GM10266 (cell line): ENCODE data around the gene MCL1.
"Not testable (repeated sequence)": the region's sequence is repeated elsewhere in the genome, so short reads cannot be mapped to it uniquely, and the experiment has no call there.

ENCODE experiments used
- DNase-seq: peaks from one replicate; pipeline ENCODE4 v3.0.0; 2012; ENCODE audit errors: extremely low spot score
- CTCF ChIP-seq: IDR thresholded peaks from 2 replicates; pipeline ENCODE4 v1.5.1; 2012; ENCODE audit warnings: mild to moderate bottlenecking, low read depth; ENCODE audit not compliant: control insufficient read depth, insufficient read depth; ENCODE audit errors: missing control alignments

MCL1 gene

GRCh38 chr1:150579110-150579944 lies at the start of gene MCL1:
Gene MCL1 (minus strand): TSS chr1:150579610. CDS start chr1:150579530, 80 bp downstream.
- DNase-seq = peak; percentile 97
- TF ChIP-seq CTCF = no peak

GRCh38 chr1:150628766-150629114 lies 49.3 kb upstream of the MCL1 start:
- no peak for DNase-seq

GRCh38 chr1:150627826-150628410 lies 48.5 kb upstream of the MCL1 start:
- no peak for DNase-seq

More at GRCh38 chr1:150628766-150629114, 49.3 kb upstream of the MCL1 start:
- TF ChIP-seq CTCF = no peak

GRCh38 chr1:150626150-150626549 lies 46.7 kb upstream of the MCL1 start:
- no peak for TF ChIP-seq CTCF
- DNase-seq = no peak

More at GRCh38 chr1:150627826-150628410, 48.5 kb upstream of the MCL1 start:
- TF ChIP-seq CTCF = no peak

- DNase-seq = not testable (repeated sequence)
Observed at GRCh38 chr1:150624546-150624945, 45.1 kb upstream of the MCL1 start.

GRCh38 chr1:150624134-150624533 lies 44.7 kb upstream of the MCL1 start:
- DNase-seq = not testable (repeated sequence)

GRCh38 chr1:150622303-150622975 lies 43.0 kb upstream of the MCL1 start:
- no peak for TF ChIP-seq CTCF
- DNase-seq = peak; percentile 20
